GM21717 (cell line): ENCODE measurements around the gene SIM2.

Experiments used
- ATAC-seq: cut with Tn5 transposase; IDR thresholded peaks from one replicate; pipeline ENCODE4 v1.9.1; 2021; ENCODE audit warnings: mild to moderate bottlenecking, moderate library complexity; ENCODE audit not compliant: unreplicated experiment

Gene SIM2

GRCh38 chr21:36686955-36687354 lies 12.0 kb upstream of the SIM2 start:
- no peak for ATAC-seq

DNA sequence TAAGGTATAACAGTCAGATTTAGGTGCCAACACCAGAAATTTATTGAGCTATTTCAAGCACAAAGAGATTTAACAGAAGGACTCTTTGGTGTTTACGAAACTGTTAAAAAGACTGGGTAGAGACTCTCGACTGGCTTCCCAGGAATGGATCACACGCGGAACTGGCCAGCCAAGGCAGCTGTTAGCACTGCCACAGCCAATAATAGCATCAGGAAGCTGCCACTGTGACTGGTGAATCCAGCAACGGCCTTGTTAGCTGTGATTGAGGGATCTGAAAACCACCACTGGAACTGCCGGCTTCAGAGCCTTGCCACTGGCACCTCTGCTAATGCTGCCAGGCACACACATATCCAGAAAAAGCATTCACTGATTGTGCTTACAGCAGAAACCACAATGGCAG lies 10.6 kb upstream of the SIM2 start:
- no peak for ATAC-seq

GRCh38 chr21:36689324-36689723 lies 9.6 kb upstream of the SIM2 start:
- no peak for ATAC-seq

GRCh38 chr21:36690628-36691554 lies 8.0 kb upstream of the SIM2 start:
- ATAC-seq, result no peak

GRCh38 chr21:36691555-36692041 lies 7.3 kb upstream of the SIM2 start:
- no peak for ATAC-seq

DNA sequence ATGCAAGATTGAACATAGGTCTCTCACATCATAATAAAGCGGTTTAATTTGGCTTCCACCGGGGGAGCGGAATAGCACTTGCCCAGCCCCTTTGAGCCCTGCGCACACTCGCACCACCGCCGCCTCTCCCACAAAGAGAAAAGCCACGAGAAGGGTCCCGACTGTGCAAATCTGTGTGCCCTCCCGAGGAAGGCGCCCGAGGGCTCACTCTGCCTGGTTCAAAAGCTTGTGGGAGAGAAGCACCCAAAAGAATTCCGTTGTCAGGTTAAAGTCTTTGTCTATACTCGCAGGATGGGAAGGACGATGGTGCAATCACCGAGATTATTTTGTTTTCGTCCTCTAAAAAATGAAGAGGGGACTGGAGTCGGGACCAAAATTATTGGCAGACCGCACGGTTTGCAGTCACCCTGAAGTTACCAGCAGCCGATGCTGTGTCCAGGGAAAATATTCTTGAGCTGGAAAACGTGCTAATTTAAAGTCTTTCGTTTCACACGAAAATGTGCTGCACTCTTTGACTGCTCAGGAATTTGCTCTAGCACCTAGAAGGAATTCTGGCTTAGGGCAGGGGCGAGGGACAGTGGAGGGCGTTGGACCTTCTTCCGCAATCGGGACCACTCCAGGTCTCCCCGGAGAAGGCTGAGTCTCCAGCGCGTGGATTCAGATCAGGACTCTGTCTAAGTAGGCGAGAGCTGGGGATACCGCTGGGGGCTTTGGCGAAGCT lies 6.6 kb upstream of the SIM2 start:
- ATAC-seq, result no peak

DNA sequence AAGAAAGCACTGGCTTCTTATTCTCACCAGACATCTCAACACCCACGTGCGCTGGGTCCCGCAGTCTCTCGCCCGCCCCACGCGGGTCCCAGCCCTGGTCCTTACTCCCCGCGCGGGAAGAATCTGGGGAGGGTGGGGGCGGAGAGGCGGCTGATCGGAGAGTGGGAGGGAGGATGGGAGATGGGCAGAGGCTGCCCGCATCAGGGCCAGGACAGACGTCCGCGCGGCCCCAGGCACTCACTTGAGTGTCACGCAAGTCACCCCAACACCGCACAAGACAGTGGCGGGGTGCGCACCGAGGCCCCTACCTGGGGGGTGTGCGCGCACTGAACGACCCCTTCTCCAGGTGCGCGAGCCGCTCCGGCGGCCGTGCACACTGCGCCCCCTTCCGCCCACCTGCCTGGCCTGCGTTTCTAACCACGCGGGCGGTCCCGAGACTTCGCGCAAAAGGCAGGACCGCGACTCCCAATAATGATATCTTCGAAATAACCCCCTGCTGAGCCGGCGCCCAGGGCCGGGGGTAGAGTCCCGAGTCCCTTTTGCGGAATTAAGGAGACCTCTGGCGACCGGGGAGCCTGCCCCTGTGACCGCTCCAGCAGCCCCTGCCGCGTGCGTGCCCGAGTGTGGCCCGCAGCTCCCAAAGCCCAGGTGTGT lies 6.0 kb upstream of the SIM2 start:
- ATAC-seq, result no peak

GRCh38 chr21:36693489-36694030 lies 5.4 kb upstream of the SIM2 start:
- no peak for ATAC-seq

DNA sequence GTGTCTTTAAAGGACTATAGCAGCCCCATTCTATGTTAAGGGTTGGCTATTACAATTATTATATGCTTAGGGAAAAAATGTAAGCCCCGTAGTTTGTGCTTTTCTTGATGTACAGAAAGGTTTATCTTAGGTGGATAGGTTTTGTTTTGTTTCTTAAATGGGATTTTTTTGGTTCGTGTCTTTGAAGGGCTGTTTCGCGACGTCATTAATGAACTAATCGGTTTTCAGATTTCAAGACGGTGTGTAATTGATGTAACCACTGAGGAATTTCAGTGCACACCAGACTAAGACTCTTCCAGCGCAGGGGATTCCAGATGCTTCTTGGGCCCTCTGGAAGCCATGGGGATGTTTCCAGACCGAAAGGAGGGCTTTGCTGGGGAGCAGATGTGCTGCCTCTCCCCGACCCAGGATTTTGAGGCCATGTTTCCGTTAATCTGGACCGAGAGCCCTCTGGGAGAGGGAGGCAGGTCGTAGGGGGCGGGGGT lies 4.8 kb upstream of the SIM2 start:
- ATAC-seq, result no peak

- ATAC-seq, result no peak
Observed at GRCh38 chr21:36694593-36695282, 4.2 kb upstream of the SIM2 start.

DNA sequence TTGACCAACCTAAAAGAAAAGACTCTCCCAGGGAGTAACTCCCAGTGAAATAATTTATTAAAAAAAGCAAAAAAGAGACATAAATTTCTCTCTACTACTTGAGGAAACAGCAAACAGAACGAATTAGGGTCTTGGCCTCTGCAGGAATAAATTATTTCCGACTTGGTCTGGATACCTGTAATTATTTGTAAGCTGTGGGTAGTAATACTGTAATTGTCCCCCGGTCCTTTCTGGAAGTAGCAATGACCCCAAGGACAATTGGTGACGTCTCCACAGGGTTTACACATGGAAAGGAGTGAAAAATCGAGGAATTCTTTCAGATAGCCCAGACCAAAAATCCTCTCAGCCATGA lies 3.7 kb upstream of the SIM2 start:
- ATAC-seq, result no peak

DNA sequence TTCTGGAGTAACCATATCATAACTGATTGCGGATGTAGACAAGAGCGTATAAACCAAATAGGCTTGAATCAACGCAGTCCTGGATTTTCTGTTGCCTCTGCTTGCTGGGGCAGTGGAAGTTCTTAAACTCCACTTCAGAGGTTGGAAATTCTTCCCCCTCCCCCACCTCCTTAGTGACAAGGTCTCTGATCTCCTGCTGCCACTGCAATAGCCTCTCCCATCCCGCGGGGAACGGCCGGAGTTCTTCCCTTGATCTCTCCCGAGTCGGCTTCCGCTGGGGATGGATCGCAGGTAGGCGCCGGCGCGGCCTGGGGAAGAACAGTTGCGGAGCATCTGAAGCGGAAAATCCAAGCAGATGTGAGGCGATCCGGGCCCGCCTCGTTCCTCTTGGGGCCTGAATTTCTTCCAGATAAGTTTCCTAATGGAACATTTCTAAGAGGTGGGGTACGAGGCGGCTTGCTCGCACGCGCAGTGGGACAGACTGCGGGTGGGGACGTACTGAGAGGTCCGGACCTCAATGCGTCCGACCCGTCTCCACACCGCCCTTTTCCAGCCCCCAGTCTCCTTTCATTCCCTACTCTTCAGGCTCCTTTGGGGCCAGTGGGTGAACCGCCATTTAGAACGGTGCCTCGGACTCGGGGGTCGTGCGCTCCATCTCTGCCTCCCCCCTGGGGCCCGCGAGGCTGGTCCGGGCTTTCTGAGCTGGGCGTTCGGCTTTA lies 3.1 kb upstream of the SIM2 start:
- no peak for ATAC-seq

DNA sequence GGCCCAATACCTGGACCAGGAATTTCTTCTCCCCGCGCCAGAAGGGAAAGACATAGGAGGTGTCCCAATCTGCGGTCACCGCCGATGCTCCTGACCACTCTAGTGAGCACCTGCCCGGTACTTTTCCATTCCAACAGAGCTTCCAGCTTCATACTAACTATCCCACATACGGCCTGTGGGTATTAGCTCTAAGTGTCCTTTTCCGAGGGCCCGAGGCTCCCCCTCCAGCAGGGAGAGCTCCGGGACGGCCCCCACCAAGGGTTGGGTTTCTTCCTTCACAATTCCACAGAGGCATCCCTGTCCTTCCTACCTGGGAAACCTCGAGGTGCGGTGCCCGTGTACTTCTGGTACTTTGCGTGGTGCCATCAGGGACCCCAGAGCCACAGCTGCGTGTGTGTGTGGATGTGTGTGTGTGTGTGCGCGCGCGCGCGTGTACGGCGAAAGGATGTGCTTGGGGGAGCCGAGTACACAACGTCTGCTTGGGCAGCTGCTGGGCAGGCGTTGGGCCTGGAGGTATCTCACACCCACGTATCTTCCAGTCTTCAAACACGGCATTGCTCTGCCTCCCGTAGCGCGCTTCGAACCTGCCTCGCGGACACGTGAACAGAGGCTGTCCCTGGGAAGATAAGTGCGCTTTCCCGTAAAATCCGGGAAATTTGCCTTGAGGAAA lies 2.4 kb upstream of the SIM2 start:
- no peak for ATAC-seq

DNA sequence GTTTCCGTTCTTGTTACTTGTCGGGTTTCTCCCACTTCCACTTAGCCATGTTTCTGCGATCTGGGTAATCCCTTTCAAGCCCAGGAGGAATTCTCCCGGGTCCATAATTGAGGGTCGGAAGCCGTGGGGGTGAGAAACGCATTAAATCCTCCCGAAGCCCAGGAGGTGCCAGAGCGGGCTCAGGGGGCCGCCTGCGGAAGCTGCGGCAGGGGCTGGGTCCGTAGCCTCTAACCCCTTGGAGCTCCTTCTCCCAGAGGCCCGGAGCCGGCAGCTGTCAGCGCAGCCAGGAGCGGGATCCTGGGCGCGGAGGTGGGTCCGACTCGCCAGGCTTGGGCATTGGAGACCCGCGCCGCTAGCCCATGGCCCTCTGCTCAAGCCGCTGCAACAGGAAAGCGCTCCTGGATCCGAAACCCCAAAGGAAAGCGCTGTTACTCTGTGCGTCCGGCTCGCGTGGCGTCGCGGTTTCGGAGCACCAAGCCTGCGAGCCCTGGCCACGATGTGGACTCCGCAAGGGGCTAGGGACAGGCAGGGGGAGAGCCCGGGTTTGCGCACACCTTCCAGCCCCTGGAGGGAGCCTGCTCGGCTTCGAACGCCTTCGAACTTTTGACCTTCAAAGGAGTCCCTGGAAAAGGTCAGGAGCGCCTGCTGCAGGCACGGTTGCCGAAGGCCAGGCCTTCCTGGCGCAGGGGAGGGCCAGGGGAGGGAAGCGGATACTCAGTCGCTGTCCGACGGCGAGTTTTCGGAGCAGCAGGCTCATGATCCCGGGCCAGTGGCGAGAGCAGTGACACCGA lies 1.7 kb upstream of the SIM2 start:
- ATAC-seq, result no peak

DNA sequence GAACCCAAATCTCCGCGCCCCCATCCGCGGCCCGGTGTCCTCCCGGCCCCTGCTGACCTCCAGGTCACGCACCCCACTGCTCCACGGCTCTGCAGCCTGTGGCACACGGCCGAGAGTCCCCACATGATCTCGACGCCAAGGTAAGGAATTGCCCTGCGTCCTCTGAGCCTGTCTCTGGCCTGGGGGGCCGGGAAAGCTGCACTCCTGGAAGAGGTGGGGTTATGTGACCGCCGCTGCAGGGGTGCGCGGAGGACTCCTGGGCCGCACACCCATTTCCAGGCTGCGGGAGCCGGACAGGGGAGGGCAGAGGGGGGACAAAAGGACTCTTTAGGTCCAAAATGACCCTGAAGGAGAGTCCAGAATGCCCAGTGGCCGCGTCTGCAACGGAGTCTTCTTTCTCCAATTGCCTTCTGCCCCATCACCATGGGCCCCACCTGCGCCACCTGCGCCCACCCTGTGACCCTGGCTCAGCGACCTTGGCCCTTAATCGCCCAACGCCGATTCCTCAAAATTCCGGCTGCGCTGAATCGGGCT lies 997 bp upstream of the SIM2 start:
- no peak for ATAC-seq

DNA sequence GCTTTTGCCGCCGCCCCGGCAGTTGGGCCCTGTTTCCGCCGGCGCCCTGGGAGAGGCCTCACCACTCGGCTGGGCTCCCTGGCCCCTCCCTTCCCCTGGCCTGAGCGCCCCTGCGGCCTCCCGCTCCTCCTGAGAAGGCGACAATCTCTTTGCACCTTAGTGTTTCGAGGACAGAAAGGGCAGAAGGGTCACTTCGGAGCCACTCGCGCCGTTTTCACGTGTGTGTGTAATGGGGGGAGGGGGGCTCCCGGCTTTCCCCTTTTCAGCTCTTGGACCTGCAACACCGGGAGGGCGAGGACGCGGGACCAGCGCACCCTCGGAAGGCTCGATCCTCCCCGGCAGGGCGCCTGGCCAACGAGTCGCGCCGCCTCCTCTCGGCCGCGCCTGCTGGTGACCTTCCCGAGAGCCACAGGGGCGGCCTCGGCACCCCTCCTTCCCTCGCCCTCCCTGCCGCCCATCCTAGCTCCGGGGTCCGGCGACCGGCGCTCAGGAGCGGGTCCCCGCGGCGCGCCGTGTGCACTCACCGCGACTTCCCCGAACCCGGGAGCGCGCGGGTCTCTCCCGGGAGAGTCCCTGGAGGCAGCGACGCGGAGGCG lies 432 bp upstream of the SIM2 start:
- ATAC-seq, result no peak

DNA sequence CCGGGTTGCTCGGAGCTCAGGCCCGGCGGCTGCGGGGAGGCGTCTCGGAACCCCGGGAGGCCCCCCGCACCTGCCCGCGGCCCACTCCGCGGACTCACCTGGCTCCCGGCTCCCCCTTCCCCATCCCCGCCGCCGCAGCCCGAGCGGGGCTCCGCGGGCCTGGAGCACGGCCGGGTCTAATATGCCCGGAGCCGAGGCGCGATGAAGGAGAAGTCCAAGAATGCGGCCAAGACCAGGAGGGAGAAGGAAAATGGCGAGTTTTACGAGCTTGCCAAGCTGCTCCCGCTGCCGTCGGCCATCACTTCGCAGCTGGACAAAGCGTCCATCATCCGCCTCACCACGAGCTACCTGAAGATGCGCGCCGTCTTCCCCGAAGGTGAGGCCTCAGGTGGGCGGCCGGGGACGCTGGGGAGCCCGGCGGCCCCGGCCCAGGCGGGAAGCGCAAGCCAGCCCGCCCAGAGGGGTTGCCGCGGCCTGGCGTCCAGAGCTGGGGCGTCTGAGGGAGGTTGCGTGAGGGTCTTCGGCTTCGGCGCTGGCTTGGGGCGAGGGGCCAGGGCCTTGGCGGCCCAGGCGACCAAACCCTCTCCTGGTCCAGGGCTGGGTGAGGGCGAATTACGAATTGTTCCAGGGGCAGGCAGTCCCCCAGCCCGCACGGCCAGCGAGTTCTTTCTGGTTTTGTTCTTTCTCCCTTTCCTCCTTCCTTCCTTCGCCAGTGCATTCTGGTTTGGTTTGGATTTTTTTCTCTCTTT lies 805 bp downstream of the SIM2 start:
- ATAC-seq, result no peak
